Skin epidermis (tissue), 12 donors: ENCODE measurements around the gene PEAK3.
A peak's percentile ranks its signal among the peaks of the same experiment; 100 is the strongest.

Experiments used
- H3K27ac ChIP-seq, 21 experiments: fragments of 200-600 bp; sonication (generic) in 11 of 21; one replicate each; pipeline ENCODE4 v1.5.0; 2020; ENCODE audit warnings: mild to moderate bottlenecking in 3 of 21, inconsistent platforms in 2 of 21, moderate library complexity in 2 of 21
- H3K4me3 ChIP-seq, 7 experiments: fragments of 200-600 bp; sonication (generic) in 2 of 7; one replicate each; pipeline ENCODE4 v1.5.0; 2020; ENCODE audit warnings: inconsistent platforms in 2 of 7, mild to moderate bottlenecking in 2 of 7, moderate library complexity in 1 of 7

The PEAK3 gene

GRCh38 chr19:2244486-2244885 is 37.5 kb downstream of the PEAK3 start:
- H3K4me3 ChIP-seq: no peak overlapping the region
- H3K27ac ChIP-seq: no peak overlapping the region

GRCh38 chr19:2244125-2244411 is 37.9 kb downstream of the PEAK3 start:
- Histone ChIP-seq H3K27ac (no peak overlapping the region), H3K4me3 (no peak overlapping the region)

GRCh38 chr19:2243274-2244124 is 38.5 kb downstream of the PEAK3 start:
- H3K4me3 ChIP-seq: no peak overlapping the region
- no peak overlapping the region for H3K27ac ChIP-seq

- no peak overlapping the region for H3K27ac ChIP-seq
- no peak overlapping the region for H3K4me3 ChIP-seq
Measured at GRCh38 chr19:2242816-2243215, 39.2 kb downstream of the PEAK3 start.

GRCh38 chr19:2242092-2242537 is 39.9 kb downstream of the PEAK3 start:
- no peak overlapping the region for H3K4me3 ChIP-seq
- H3K27ac ChIP-seq: peak overlapping the region in 1 of 21 experiments; percentile 93

- Histone ChIP-seq H3K4me3 (peak overlapping the region in 1 of 7 experiments; percentile 35), H3K27ac (peak overlapping the region in 14 of 21 experiments; percentile 22 to 99 (median 67))
Measured at GRCh38 chr19:2240881-2241760, 40.9 kb downstream of the PEAK3 start.

- peak overlapping the region in 18 of 21 experiments; percentile 2 to 99 (median 66) for H3K27ac ChIP-seq
- H3K4me3 ChIP-seq: peak overlapping the region; percentile 4 to 36 (median 30)
Measured at GRCh38 chr19:2239771-2240770, 41.9 kb downstream of the PEAK3 start.

- peak overlapping the region in 3 of 7 experiments; percentile 30 to 36 (median 35) for H3K4me3 ChIP-seq
- H3K27ac ChIP-seq: peak overlapping the region in 11 of 21 experiments; percentile 2 to 99 (median 65)
Measured at GRCh38 chr19:2239173-2239572, 42.8 kb downstream of the PEAK3 start.

GRCh38 chr19:2237869-2238153 is 44.2 kb downstream of the PEAK3 start:
- Histone ChIP-seq H3K27ac (peak overlapping the region in 6 of 21 experiments; percentile 29 to 99 (median 94)), H3K4me3 (peak overlapping the region in 6 of 7 experiments; percentile 78 to 97 (median 91))

- Histone ChIP-seq H3K27ac (peak overlapping the region; percentile 90 to 99 (median 97)), H3K4me3 (peak overlapping the region; percentile 78 to 98 (median 91))
Measured at GRCh38 chr19:2237051-2237868, 44.7 kb downstream of the PEAK3 start.

- H3K4me3 ChIP-seq: peak within 1 kb of the TSS; percentile 78 to 98 (median 91)
- H3K27ac ChIP-seq: peak within 1 kb of the TSS; percentile 90 to 99 (median 97)
Measured at GRCh38 chr19:2236314-2237050, 45.5 kb downstream of the PEAK3 start, which contains the start of the genes PLEKHJ1 and SF3A2. TSS of gene PLEKHJ1 (minus strand) at chr19:2236329. CDS start at chr19:2236248, 81 bp downstream. TSS of gene SF3A2 (plus strand) at chr19:2236824. CDS start at chr19:2243419, 6,595 bp downstream.

GRCh38 chr19:2236064-2236313 is 46.0 kb downstream of the PEAK3 start:
- Histone ChIP-seq H3K27ac (peak overlapping the region; percentile 83 to 99 (median 97)), H3K4me3 (peak overlapping the region; percentile 78 to 98 (median 91))

- peak overlapping the region; percentile 83 to 99 (median 97) for H3K27ac ChIP-seq
- H3K4me3 ChIP-seq: peak overlapping the region; percentile 78 to 98 (median 91)
Measured at GRCh38 chr19:2235381-2236063, 46.5 kb downstream of the PEAK3 start.

- peak overlapping the region; percentile 78 to 98 (median 91) for H3K4me3 ChIP-seq
- H3K27ac ChIP-seq: peak overlapping the region in 19 of 21 experiments; percentile 90 to 99 (median 97)
Measured at GRCh38 chr19:2234996-2235380, 47.0 kb downstream of the PEAK3 start.

GRCh38 chr19:2233601-2234280 is 48.2 kb downstream of the PEAK3 start:
- Histone ChIP-seq H3K27ac (peak overlapping the region in 1 of 21 experiments; percentile 1), H3K4me3 (no peak overlapping the region)

- no peak overlapping the region for H3K4me3 ChIP-seq
Measured at GRCh38 chr19:2232286-2233151, 49.5 kb downstream of the PEAK3 start.

More at GRCh38 chr19:2232286-2233151, 49.5 kb downstream of the PEAK3 start:
- H3K27ac ChIP-seq: peak overlapping the region in 1 of 21 experiments; percentile 39
